ENCODE results near the gene ABLIM1.

DNA sequence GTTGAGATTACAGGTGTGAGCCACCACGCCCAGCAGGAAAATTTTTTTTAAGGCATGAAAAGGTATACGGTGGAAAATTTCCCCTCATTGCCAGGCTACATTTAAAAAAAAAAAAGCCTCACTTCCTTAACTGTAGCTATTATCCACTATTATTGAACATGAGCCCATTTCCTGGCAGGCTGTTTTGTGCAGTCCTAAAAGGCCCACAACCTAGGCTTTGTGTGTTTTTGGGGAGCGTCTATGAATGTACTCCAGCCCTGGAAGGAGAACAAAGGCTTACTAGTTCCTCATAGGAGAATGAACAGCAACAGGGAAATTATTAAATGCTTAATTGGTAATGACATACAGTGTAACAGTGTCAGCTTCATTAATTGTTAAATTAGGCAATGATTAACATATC is 111.0 kb downstream of the ABLIM1 start:
- TF ChIP-seq, protein P1, sequence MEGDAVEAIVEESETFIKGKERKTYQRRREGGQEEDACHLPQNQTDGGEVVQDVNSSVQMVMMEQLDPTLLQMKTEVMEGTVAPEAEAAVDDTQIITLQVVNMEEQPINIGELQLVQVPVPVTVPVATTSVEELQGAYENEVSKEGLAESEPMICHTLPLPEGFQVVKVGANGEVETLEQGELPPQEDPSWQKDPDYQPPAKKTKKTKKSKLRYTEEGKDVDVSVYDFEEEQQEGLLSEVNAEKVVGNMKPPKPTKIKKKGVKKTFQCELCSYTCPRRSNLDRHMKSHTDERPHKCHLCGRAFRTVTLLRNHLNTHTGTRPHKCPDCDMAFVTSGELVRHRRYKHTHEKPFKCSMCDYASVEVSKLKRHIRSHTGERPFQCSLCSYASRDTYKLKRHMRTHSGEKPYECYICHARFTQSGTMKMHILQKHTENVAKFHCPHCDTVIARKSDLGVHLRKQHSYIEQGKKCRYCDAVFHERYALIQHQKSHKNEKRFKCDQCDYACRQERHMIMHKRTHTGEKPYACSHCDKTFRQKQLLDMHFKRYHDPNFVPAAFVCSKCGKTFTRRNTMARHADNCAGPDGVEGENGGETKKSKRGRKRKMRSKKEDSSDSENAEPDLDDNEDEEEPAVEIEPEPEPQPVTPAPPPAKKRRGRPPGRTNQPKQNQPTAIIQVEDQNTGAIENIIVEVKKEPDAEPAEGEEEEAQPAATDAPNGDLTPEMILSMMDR (conservative IDR thresholded peaks at IDR 0.05 in 1 of 2, IDR thresholded peaks at IDR 0.05 in 1 of 2; ENCODE audit: low read depth in 1 of 2, low read length in 2 of 2) = no peak
- TF ChIP-seq EZH2 (IDR thresholded peaks at IDR 0.05; ENCODE audit: low read length, missing control alignments) = no peak

Measured in fibroblast of lung (primary cell).